Right atrium auricular region (tissue), 2 donors: Measurements from ENCODE around the gene APOBEC4. TPM values are rescaled to one million over a fixed set of nuclear protein-coding genes. Genes with fewer than 3 reads are reported as not detected.

Experiments
- DNase-seq: peaks from one replicate; pipeline ENCODE4 v3.0.0-alpha.2; 2019; ENCODE audit warnings: low spot score
- H3K27ac ChIP-seq, 2 donors: fragments of 200-600 bp; sonication (generic); 1 replicate in 1 of 2; 2 replicates in 1 of 2; pipeline ENCODE4 v1.5.1; 2016 to 2019
- H3K27me3 ChIP-seq, 2 donors: fragments of 200-600 bp; sonication (generic); one replicate each; pipeline versions ENCODE4 v1.5.1 to v1.6.0; 2017 to 2019
- H3K36me3 ChIP-seq: fragments of 200-600 bp; sonication (generic); one replicate; pipeline ENCODE4 v1.5.1; 2016
- H3K4me1 ChIP-seq, 2 donors: fragments of 200-600 bp; sonication (generic); one replicate each; pipeline versions ENCODE4 v1.5.1 to v1.6.0; 2017 to 2019
- H3K4me3 ChIP-seq, 2 donors: fragments of 200-600 bp; sonication (generic); 1 replicate in 1 of 2; 2 replicates in 1 of 2; pipeline ENCODE4 v1.5.1; 2017 to 2019; ENCODE audit warnings: mild to moderate bottlenecking in 1 of 2, moderate library complexity in 1 of 2
- H3K9me3 ChIP-seq, 2 donors: fragments of 200-600 bp; sonication (generic); one replicate each; pipeline ENCODE4 v1.5.1; 2019
- total RNA-seq, 2 donors: library from RNA; depleted of rRNA; stranded (reverse); fragments of >200 nt; gene quantifications; one replicate each; pipeline ENCODE4 v1.1.0, GENCODE V29; 2016
- TF ChIP-seq, protein P1 (sequence below), 2 donors: fragments of 200-600 bp; sonication (generic); IDR thresholded peaks; one replicate each; pipeline ENCODE4 v1.5.1; 2019; ENCODE audit warnings: antibody characterized with exemption in 2 of 2

APOBEC4 gene
- total RNA-seq, 2 donors from 2014 or later: not detected

DNA sequence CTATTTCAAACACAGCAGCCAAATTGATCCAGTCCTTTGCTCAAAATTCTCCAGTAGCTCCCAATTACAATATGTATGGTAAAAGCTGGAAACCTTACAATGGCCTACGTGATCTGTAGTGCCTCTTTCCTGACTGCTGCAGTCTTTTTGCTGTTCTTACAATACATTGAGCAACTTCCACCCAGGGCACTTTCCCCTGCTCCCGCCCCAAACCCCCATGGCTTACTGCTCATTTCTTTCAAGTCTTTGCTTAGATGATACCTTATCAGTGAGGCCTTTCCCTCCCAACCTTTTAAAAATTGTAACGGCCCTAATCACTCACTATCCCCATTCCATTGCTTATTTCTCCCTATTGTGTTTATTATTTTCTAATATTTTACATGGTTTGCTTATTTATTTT is 43.9 kb upstream of the APOBEC4 start:
- H3K4me3 ChIP-seq: no peak overlapping the region

DNA sequence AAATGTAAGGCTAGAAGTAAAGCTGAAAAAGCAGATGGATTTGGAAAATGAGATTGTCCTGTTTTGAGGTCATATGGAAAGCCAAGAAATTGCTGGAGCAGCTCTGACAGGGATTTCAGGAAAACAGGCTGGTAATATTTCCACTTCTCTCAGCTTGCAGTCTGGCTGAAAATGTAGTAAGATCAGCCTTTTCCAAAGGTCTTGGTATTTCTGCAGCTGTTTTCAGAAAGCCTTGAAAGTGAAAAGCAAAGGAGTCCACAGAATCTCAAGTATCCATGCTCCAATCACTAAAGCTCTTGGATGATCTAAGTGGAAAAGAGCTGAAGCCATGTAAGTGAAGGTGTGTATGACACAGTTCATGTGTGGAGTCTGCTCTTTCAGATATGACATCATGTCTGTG is 41.6 kb upstream of the APOBEC4 start:
- no peaks in the 10 kb centered on the region for H3K36me3 ChIP-seq

More for the DNA sequence above, 43.9 kb upstream of the APOBEC4 start:
- Histone ChIP-seq H3K27ac (no peak overlapping the region), H3K27me3 (no peaks in the 10 kb centered on the region), H3K4me1 (peaks cover 0 to 36% of the 10 kb centered on the region in 2 donors), H3K9me3 (no peaks in the 10 kb centered on the region), H3K36me3 (no peaks in the 10 kb centered on the region)
- TF ChIP-seq, protein P1, sequence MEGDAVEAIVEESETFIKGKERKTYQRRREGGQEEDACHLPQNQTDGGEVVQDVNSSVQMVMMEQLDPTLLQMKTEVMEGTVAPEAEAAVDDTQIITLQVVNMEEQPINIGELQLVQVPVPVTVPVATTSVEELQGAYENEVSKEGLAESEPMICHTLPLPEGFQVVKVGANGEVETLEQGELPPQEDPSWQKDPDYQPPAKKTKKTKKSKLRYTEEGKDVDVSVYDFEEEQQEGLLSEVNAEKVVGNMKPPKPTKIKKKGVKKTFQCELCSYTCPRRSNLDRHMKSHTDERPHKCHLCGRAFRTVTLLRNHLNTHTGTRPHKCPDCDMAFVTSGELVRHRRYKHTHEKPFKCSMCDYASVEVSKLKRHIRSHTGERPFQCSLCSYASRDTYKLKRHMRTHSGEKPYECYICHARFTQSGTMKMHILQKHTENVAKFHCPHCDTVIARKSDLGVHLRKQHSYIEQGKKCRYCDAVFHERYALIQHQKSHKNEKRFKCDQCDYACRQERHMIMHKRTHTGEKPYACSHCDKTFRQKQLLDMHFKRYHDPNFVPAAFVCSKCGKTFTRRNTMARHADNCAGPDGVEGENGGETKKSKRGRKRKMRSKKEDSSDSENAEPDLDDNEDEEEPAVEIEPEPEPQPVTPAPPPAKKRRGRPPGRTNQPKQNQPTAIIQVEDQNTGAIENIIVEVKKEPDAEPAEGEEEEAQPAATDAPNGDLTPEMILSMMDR (IDR thresholded peaks at IDR 0.05): no peak
- no peak for DNase-seq

DNA sequence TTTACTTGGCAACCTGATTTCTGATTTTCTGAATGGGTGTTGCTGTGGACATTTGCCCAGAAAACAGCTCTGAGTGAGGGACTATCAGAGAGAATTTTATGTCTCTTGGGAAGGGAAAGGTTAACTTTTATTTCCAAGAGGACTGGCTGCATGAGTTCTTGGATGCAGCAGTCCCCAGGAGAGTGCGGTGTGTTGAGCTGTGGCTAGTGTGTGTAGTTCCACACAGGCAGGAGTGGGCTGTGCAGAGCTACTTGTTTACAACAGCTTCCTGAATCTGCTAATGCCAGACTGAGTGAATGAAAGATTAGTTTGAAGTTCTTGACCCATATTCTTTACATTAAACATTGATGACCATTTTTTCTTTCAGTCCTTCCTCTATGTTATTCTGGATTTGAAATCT is 41.0 kb upstream of the APOBEC4 start:
- H3K36me3 ChIP-seq: no peaks in the 10 kb centered on the region
- TF ChIP-seq, protein P1 (IDR thresholded peaks at IDR 0.05): no peak
- no peak overlapping the region for H3K27ac ChIP-seq
- H3K4me3 ChIP-seq: no peak overlapping the region
- no peaks in the 10 kb centered on the region for H3K27me3 ChIP-seq
- peaks cover 0 to 36% of the 10 kb centered on the region in 2 donors for H3K4me1 ChIP-seq
- H3K9me3 ChIP-seq: no peaks in the 10 kb centered on the region
- DNase-seq: no peak

More for the DNA sequence above, 41.6 kb upstream of the APOBEC4 start:
- H3K4me1 ChIP-seq: peaks cover 0 to 36% of the 10 kb centered on the region in 2 donors
- no peak for DNase-seq
- H3K9me3 ChIP-seq: no peaks in the 10 kb centered on the region
- H3K27ac ChIP-seq: no peak overlapping the region
- no peaks in the 10 kb centered on the region for H3K27me3 ChIP-seq
- TF ChIP-seq, protein P1 (IDR thresholded peaks at IDR 0.05): no peak
- H3K4me3 ChIP-seq: no peak overlapping the region

DNA sequence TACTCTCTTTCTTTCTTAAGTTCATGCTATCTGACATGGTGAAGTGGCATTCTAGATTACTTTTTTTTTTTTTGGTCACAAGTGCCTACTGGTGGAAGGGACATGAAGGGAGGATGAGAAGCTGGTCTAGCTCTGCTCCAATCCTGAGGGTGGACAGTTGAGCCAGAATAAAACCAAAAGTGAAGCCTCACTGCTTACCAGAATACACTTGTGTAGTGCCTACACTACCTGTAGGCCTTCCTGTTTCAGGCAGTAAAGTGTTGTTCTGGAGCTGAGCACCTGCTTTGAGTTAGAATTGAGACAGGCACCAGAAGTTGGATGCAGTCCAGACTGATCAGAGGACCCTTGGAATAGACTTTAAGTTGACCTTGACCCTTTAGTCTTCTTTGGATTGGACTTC is 40.4 kb upstream of the APOBEC4 start:
- no peaks in the 10 kb centered on the region for H3K36me3 ChIP-seq
- H3K27me3 ChIP-seq: no peaks in the 10 kb centered on the region
- DNase-seq: no peak
- H3K4me1 ChIP-seq: peaks cover 0 to 33% of the 10 kb centered on the region in 2 donors
- H3K4me3 ChIP-seq: no peak overlapping the region
- no peaks in the 10 kb centered on the region for H3K9me3 ChIP-seq
- no peak overlapping the region for H3K27ac ChIP-seq
- TF ChIP-seq, protein P1 (IDR thresholded peaks at IDR 0.05): no peak

DNA sequence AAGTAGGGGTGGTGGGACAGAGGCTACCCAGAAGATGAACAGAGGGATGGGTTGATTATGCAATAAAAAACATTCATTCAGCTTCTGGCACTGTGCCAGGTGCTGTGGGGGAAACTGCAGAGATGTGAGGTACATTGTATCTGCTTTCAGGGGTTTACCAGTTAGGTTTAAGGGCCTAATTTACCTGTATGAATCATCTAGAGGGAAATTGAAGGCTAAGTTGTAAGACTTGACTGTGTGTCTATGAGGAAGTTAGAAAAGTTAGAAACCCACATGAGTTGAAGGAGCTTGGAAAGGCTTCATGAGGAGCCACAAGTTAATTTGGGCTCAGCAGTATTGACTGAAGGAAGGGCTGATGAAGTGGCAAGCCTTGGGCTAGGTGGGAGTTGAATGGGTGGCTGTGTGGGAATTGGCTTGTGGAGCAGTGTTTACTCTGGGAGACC is 36.7 kb upstream of the APOBEC4 start:
- Histone ChIP-seq H3K9me3 (no peaks in the 10 kb centered on the region), H3K27me3 (no peaks in the 10 kb centered on the region), H3K4me3 (no peak overlapping the region), H3K36me3 (no peaks in the 10 kb centered on the region), H3K27ac (no peak overlapping the region), H3K4me1 (peaks cover 0 to 17% of the 10 kb centered on the region in 2 donors)
- TF ChIP-seq, protein P1 (IDR thresholded peaks at IDR 0.05): no peak
- DNase-seq: no peak
